Mammary epithelial cell (primary cell): ENCODE results near the gene GAP43.

Source experiments
- CTCF ChIP-seq, 2 donors: IDR thresholded peaks in 1 of 2; conservative IDR thresholded peaks in 1 of 2; 2 replicates each; pipeline ENCODE4 v1.5.1; 2011 to 2012; ENCODE audit warnings: inconsistent platforms in 2 of 2, low read length in 2 of 2, mild to moderate bottlenecking in 2 of 2, control low read depth in 1 of 2, low read depth in 1 of 2; ENCODE audit not compliant: insufficient read depth in 1 of 2; ENCODE audit errors: extremely low read depth in 1 of 2
- EZH2 ChIP-seq: IDR thresholded peaks from 2 replicates; pipeline ENCODE4 v1.6.1; 2012; ENCODE audit warnings: low read length, inconsistent platforms, borderline replicate concordance

DNA sequence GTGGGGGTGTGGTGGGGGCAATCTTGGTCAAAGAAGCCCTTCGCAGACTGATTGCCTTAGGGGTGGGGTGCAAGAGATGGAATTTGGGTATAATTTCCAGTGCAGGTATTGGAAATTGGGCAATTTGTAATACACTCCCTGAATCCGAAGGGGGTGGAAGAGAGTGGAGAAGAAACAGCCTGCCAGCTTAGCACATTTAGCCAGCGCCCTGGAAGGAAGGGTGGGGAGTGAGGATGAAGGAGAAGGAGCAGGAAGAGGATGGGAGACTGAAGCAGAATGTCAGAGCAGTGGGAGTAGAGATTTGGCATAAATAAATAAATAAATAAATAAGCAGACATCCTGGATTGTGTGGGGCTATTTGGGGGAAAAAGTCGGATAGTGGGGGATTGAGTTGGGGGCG lies 1.6 kb downstream of the GAP43 start:
- peak; percentile 10 for TF ChIP-seq EZH2
- TF ChIP-seq CTCF (conservative IDR thresholded peaks at IDR 0.05 in 1 of 2, IDR thresholded peaks at IDR 0.05 in 1 of 2; ENCODE audit: extremely low read depth in 1 of 2, insufficient read depth in 1 of 2, low read depth in 1 of 2, low read length in 2 of 2): no peak
